IMR-90 (cell line): Measurements from ENCODE around the gene LIMCH1. TPM values are rescaled to one million over a fixed set of nuclear protein-coding genes. Genes with fewer than 3 reads are reported as not detected.

Source experiments
- ATAC-seq: fragments of 200-7000 bp; cut with Tn5 transposase; 2 replicates; pipeline ENCODE4 v1.9.1; 2020; ENCODE audit warnings: low read depth, mild to moderate bottlenecking, moderate library complexity
- BruUV-seq: library from RNA; stranded (reverse); fragments of 400-500 nt; replicated peaks from 2 replicates; lab custom pipeline; 2021; lab: Mats Ljungman, UMichigan
- CTCF ChIA-PET: fragments of 300-600 bp; formaldehyde crosslinking; extraction: SDS; loops from one replicate; lab custom pipeline; 2021; ENCODE audit warnings: antibody characterized with exemption; lab: Yijun Ruan, JAX
- POLR2A ChIA-PET: fragments of 300-600 bp; sonication (Branson Sonifier 250); formaldehyde crosslinking; loops from one replicate; lab custom pipeline; 2022; ENCODE audit warnings: antibody characterized with exemption; ENCODE audit not compliant: unreplicated experiment; lab: Charles Lee
- DNase-seq: peaks from one replicate; pipeline ENCODE4 v3.0.0; 2013
- H2AFZ ChIP-seq: replicated peaks from 2 replicates; pipeline ENCODE3; 2013; ENCODE audit warnings: low read length, mild to moderate bottlenecking; ENCODE audit not compliant: poor library complexity
- H2AK5ac ChIP-seq: 2 replicates; pipeline ENCODE4 v1.6.1; 2013; ENCODE audit warnings: low read depth, low read length, inconsistent platforms
- H2AK9ac ChIP-seq: replicated peaks from 2 replicates; pipeline ENCODE3; 2013; ENCODE audit warnings: mild to moderate bottlenecking, low read depth, low read length, moderate library complexity; ENCODE audit not compliant: poor library complexity
- H2BK120ac ChIP-seq: 2 replicates; pipeline ENCODE4 v1.6.1; 2013; ENCODE audit warnings: low read depth, low read length, inconsistent platforms
- H2BK15ac ChIP-seq: 3 replicates; pipeline ENCODE4 v1.6.1; 2013; ENCODE audit warnings: low read depth, low read length, inconsistent platforms
- H2BK20ac ChIP-seq: 2 replicates; pipeline ENCODE4 v1.6.1; 2013; ENCODE audit warnings: low read depth, mild to moderate bottlenecking, inconsistent platforms, low read length, moderate library complexity
- H2BK5ac ChIP-seq: 2 replicates; pipeline ENCODE4 v1.6.1; 2013; ENCODE audit warnings: mild to moderate bottlenecking, low read depth, low read length, inconsistent platforms; ENCODE audit not compliant: poor library complexity, severe bottlenecking
- H3K14ac ChIP-seq: replicated peaks from 2 replicates; pipeline ENCODE4 v1.6.1; 2013; ENCODE audit warnings: low read depth, low read length, inconsistent platforms
- H3K18ac ChIP-seq: 2 replicates; pipeline ENCODE4 v1.6.1; 2013; ENCODE audit warnings: low read depth, low read length, control low read depth
- H3K23ac ChIP-seq: 2 replicates; pipeline ENCODE4 v1.6.1; 2013; ENCODE audit warnings: low read depth, low read length, inconsistent platforms
- H3K27ac ChIP-seq: 2 replicates; pipeline ENCODE4 v1.5.1; 2013; ENCODE audit warnings: mild to moderate bottlenecking, control low read depth, low read length; ENCODE audit not compliant: insufficient read depth
- H3K27me3 ChIP-seq: 2 replicates; pipeline ENCODE4 v1.6.1; 2013; ENCODE audit warnings: low read length; ENCODE audit not compliant: control insufficient read depth, insufficient read depth
- H3K36me3 ChIP-seq: 2 replicates; pipeline ENCODE4 v1.6.1; 2013; ENCODE audit warnings: low read length, mixed read lengths; ENCODE audit not compliant: control insufficient read depth, insufficient read depth
- H3K4ac ChIP-seq: 2 replicates; pipeline ENCODE4 v1.6.1; 2013; ENCODE audit warnings: low read depth, low read length, inconsistent platforms
- H3K4me1 ChIP-seq: 2 replicates; pipeline ENCODE4 v1.6.1; 2013; ENCODE audit warnings: low read length, mixed read lengths; ENCODE audit not compliant: control insufficient read depth, insufficient read depth
- H3K4me2 ChIP-seq: 2 replicates; pipeline ENCODE4 v1.6.1; 2013; ENCODE audit warnings: low read depth, mild to moderate bottlenecking, control low read depth, low read length, moderate library complexity
- H3K4me3 ChIP-seq: 2 replicates; pipeline ENCODE4 v1.5.1; 2013; ENCODE audit warnings: low read depth, mild to moderate bottlenecking, control low read depth, low read length, moderate library complexity; ENCODE audit not compliant: insufficient read depth
- H3K56ac ChIP-seq: 2 replicates; pipeline ENCODE4 v1.6.1; 2013; ENCODE audit warnings: low read length, inconsistent platforms; ENCODE audit not compliant: insufficient read depth; ENCODE audit errors: extremely low read depth
- H3K79me1 ChIP-seq, 2 experiments: 2 replicates each; pipeline ENCODE4 v1.6.1; 2013; ENCODE audit warnings: low read length in 2 of 2, inconsistent platforms in 1 of 2, low read depth in 1 of 2
- H3K9ac ChIP-seq: 2 replicates; pipeline ENCODE4 v1.6.1; 2013; ENCODE audit warnings: low read depth, low read length, control low read depth
- H3K9me1 ChIP-seq: 2 replicates; pipeline ENCODE4 v1.6.1; 2013; ENCODE audit warnings: low read length, inconsistent platforms; ENCODE audit not compliant: insufficient read depth
- H3K9me3 ChIP-seq: 2 replicates; pipeline ENCODE4 v1.6.1; 2013; ENCODE audit warnings: low read length; ENCODE audit not compliant: control insufficient read depth, insufficient read depth
- H4K20me1 ChIP-seq: 2 replicates; pipeline ENCODE4 v1.6.1; 2013; ENCODE audit warnings: low read length, inconsistent platforms; ENCODE audit not compliant: insufficient read depth
- H4K5ac ChIP-seq: 2 replicates; pipeline ENCODE4 v1.6.1; 2013; ENCODE audit warnings: mild to moderate bottlenecking, low read depth, low read length, control low read depth
- H4K8ac ChIP-seq, 2 experiments: 2 replicates each; pipeline ENCODE4 v1.6.1; 2013; ENCODE audit warnings: low read depth in 2 of 2, low read length in 2 of 2, control low read depth in 1 of 2, inconsistent platforms in 1 of 2
- H4K91ac ChIP-seq: 2 replicates; pipeline ENCODE4 v1.6.1; 2013; ENCODE audit warnings: low read depth, low read length, inconsistent platforms; ENCODE audit not compliant: insufficient read depth
- BHLHE40 ChIP-seq: fragments of 150-350 bp; IDR thresholded peaks from 2 replicates; pipeline ENCODE4 v1.6.1; 2016; ENCODE audit warnings: mild to moderate bottlenecking, low read depth, low read length
- CEBPB ChIP-seq: IDR thresholded peaks from 2 replicates; pipeline ENCODE4 v1.6.1; 2012; ENCODE audit warnings: low read depth, low read length, improper control_type of control experiment
- CHD1 ChIP-seq: IDR thresholded peaks from 2 replicates; pipeline ENCODE4 v1.6.1; 2012; ENCODE audit warnings: low read depth, low read length, improper control_type of control experiment
- FOS ChIP-seq: fragments of 150-350 bp; IDR thresholded peaks from 2 replicates; pipeline ENCODE4 v1.6.1; 2016; ENCODE audit warnings: low read depth, low read length
- MAFK ChIP-seq: IDR thresholded peaks from 2 replicates; pipeline ENCODE4 v1.6.1; 2012; ENCODE audit warnings: low read depth, low read length, improper control_type of control experiment
- MAZ ChIP-seq: IDR thresholded peaks from 2 replicates; pipeline ENCODE4 v1.6.1; 2012; ENCODE audit warnings: low read depth, mild to moderate bottlenecking, low read length, improper control_type of control experiment, moderate library complexity, borderline replicate concordance
- MXI1 ChIP-seq: IDR thresholded peaks from 2 replicates; pipeline ENCODE4 v1.6.1; 2012; ENCODE audit warnings: low read depth, mild to moderate bottlenecking, low read length, moderate library complexity, borderline replicate concordance
- NFE2L2 ChIP-seq: fragments of 150-350 bp; IDR thresholded peaks from 2 replicates; pipeline ENCODE4 v1.6.1; 2016; ENCODE audit warnings: low read depth, mild to moderate bottlenecking, low read length
- POLR2A ChIP-seq: IDR thresholded peaks from 2 replicates; pipeline ENCODE4 v1.6.1; 2012; ENCODE audit warnings: mild to moderate bottlenecking, low read depth, low read length
- RCOR1 ChIP-seq: IDR thresholded peaks from 2 replicates; pipeline ENCODE4 v1.6.1; 2012; ENCODE audit warnings: mild to moderate bottlenecking, low read length, improper control_type of control experiment; ENCODE audit not compliant: insufficient replicate concordance
- RFX5 ChIP-seq: IDR thresholded peaks from 2 replicates; pipeline ENCODE4 v1.8.0; 2012; ENCODE audit warnings: low read depth, mild to moderate bottlenecking, low read length, moderate library complexity
- WGBS, 2 experiments: methylation state at CpG; one replicate each; pipeline versions ENCODE4 v1.1.5 to v1.1.7; 2013; ENCODE audit warnings: missing lambda C conversion rate in 2 of 2; ENCODE audit not compliant: insufficient read length in 1 of 2; ENCODE audit errors: extremely low coverage in 2 of 2; 5-methylcytosine and 5-hydroxymethylcytosine counted together
- dilution Hi-C: fragments of 300-500 bp; cut with HindIII; formaldehyde crosslinking; loops from one replicate; pipeline ENCODE4 v1.14.3; 2018; ENCODE audit warnings: low sequenced_read_pairs; ENCODE audit not compliant: unreplicated experiment
- in situ Hi-C: fragments of 300-500 bp; cut with MboI; formaldehyde crosslinking; loops from 3 replicates; pipeline ENCODE4 v1.14.3; 2019; ENCODE audit warnings: low sequenced_read_pairs, inconsistent platforms, mixed read lengths
- intact Hi-C: fragments of 100-400 bp; cut with micrococcal nuclease; formaldehyde crosslinking; loops from 2 replicates; pipeline ENCODE4 v1.10.0; 2022
- polyA plus RNA-seq, 3 experiments: library from polyadenylated mRNA; depleted of rRNA; stranded (reverse); fragments of >200 nt; gene quantifications; 2 replicates each; pipeline ENCODE4 v1.2.3, GENCODE V29; 2012; ENCODE audit warnings: low replicate concordance in 1 of 3
- total RNA-seq: library from RNA; depleted of rRNA; stranded (reverse); fragments of >200 nt; gene quantifications from 2 replicates; pipeline ENCODE4 v1.2.3, GENCODE V29; 2012
- TF ChIP-seq, protein P1 (sequence below): fragments of 150-350 bp; IDR thresholded peaks from 2 replicates; pipeline ENCODE4 v1.6.1; 2017; ENCODE audit warnings: mild to moderate bottlenecking, antibody characterized with exemption, low read length, low read depth
- TF ChIP-seq, protein P2 (sequence below): conservative IDR thresholded peaks from 2 replicates; pipeline ENCODE4 v1.5.1; 2012; ENCODE audit warnings: mild to moderate bottlenecking, low read depth, low read length, improper control_type of control experiment

Gene LIMCH1
- total and polyA plus RNA-seq, 2 of the 4 experiments (the other 2 are of a cell fraction), result 0.89 to 2.9 TPM

DNA sequence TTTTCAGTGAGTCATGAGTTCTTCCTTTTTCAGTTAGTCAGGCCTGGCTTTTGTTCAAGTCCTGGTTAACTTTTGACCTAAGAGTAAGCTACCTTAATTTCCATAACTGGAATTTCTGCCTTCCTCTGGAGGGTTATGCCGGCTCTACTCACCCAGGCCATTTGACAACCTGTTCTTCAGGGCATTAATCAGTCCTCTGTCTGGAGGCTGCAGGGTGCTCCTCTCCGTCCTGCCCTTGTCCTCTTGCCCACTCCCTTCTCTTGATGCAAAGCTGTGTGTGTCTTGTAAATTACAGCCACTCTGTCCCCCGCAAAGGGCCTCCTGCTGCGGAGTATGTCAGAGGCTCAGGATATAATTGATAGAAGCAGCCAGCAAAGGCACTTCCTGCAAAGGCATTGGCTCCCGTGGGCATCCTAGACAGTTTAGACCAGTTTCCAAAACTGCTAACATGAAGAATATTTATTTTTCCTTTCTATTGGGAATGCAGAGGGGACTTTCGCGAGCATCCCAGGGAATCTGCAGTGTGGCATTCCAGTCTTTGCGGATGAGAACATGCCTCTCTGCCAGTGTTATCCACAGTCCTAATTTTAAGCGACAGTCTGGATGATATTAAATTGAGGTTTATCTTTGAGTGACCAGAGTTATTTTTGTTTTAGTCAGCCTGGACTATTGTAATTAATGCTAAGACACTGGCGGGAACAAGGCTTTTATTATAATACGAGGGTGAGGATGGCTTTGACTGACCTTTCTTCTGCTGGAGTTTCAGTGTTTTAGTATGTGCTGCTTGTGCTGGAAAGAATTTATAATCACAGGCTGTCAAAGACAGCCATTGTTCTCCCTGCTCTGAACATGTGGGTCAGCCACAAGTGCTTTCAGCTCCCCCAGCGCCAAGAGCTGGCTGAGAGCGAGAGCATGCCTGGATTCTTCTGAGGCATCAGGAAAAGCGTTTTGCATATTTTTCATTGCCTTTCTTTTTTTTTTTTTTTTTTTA is 74.2 kb downstream of the LIMCH1 start:
- Histone ChIP-seq H2BK15ac (no peak overlapping the region), H3K4me2 (no peak overlapping the region), H3K56ac (no peak overlapping the region), H2BK120ac (no peak overlapping the region), H3K36me3 (no peaks in the 10 kb centered on the region), H4K91ac (no peak overlapping the region), H3K23ac (no peak overlapping the region), H2AK5ac (no peak overlapping the region), H2BK20ac (no peak overlapping the region), H3K9me3 (no peaks in the 10 kb centered on the region), H2AK9ac (no peak overlapping the region), H2BK5ac (no peak overlapping the region), H4K5ac (no peak overlapping the region), H3K4ac (no peak overlapping the region), H3K18ac (no peak overlapping the region), H3K79me1 (no peaks in the 10 kb centered on the region), H3K9me1 (no peaks in the 10 kb centered on the region), H2AFZ (peak overlapping the region; percentile 6), H3K9ac (no peak overlapping the region), H4K20me1 (no peaks in the 10 kb centered on the region), H3K4me1 (0 out of 2 replicates have a peak, but pooled peaks cover 1% of the 10 kb centered on the region), H4K8ac (no peak overlapping the region), H3K27ac (no peak overlapping the region), H3K14ac (no peak overlapping the region), H3K27me3 (peaks cover 2% of the 10 kb centered on the region), H3K4me3 (no peak overlapping the region)
- CTCF ChIA-PET, result no interaction called here
- 6% methylated on average over 3 of the region's 14 CpGs; no CpG with 5 or more reads in 1 of the 2 experiments for WGBS, 2 experiments
- POLR2A ChIA-PET, result no interaction called here
- dilution Hi-C loops, result no loop called here
- in situ Hi-C loops, result no loop called here
- DNase-seq (peak; percentile 8), ATAC-seq (0 out of 2 replicates have a peak, but pooled peaks have one; percentile 54)
- intact Hi-C loops, result no loop called here
- no peak for TF ChIP-seq MAZ
- no peak for TF ChIP-seq BHLHE40
- TF ChIP-seq RFX5, result no peak
- no peak for TF ChIP-seq RCOR1
- no peak for TF ChIP-seq POLR2A
- TF ChIP-seq MAFK, result no peak
- no peak for TF ChIP-seq MXI1
- no peak for TF ChIP-seq FOS
- no peak for TF ChIP-seq CEBPB
- TF ChIP-seq, protein P1, sequence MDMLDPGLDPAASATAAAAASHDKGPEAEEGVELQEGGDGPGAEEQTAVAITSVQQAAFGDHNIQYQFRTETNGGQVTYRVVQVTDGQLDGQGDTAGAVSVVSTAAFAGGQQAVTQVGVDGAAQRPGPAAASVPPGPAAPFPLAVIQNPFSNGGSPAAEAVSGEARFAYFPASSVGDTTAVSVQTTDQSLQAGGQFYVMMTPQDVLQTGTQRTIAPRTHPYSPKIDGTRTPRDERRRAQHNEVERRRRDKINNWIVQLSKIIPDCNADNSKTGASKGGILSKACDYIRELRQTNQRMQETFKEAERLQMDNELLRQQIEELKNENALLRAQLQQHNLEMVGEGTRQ, result no peak
- TF ChIP-seq CHD1, result no peak
- TF ChIP-seq, protein P2, sequence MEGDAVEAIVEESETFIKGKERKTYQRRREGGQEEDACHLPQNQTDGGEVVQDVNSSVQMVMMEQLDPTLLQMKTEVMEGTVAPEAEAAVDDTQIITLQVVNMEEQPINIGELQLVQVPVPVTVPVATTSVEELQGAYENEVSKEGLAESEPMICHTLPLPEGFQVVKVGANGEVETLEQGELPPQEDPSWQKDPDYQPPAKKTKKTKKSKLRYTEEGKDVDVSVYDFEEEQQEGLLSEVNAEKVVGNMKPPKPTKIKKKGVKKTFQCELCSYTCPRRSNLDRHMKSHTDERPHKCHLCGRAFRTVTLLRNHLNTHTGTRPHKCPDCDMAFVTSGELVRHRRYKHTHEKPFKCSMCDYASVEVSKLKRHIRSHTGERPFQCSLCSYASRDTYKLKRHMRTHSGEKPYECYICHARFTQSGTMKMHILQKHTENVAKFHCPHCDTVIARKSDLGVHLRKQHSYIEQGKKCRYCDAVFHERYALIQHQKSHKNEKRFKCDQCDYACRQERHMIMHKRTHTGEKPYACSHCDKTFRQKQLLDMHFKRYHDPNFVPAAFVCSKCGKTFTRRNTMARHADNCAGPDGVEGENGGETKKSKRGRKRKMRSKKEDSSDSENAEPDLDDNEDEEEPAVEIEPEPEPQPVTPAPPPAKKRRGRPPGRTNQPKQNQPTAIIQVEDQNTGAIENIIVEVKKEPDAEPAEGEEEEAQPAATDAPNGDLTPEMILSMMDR, result no peak
- TF ChIP-seq NFE2L2, result no peak
- BruUV-seq, result no TSS peak
